Brain microvascular endothelial cell (primary cell): ENCODE data around the gene CBX8.
"Not testable (repeated sequence)": the region's sequence is repeated elsewhere in the genome, so short reads cannot be mapped to it uniquely, and the experiment has no call there.

Experiments
- DNase-seq: peaks from one replicate; pipeline ENCODE4 v3.0.0-alpha.2; 2020
- H3K27ac ChIP-seq: fragments of 250-450 bp; sonication (Bioruptor Pico); 2 replicates; pipeline ENCODE4 v1.5.1; 2020; ENCODE audit warnings: mild to moderate bottlenecking, moderate library complexity
- H3K27me3 ChIP-seq: fragments of 250-450 bp; sonication (Bioruptor Pico); replicated peaks from 2 replicates; pipeline ENCODE4 v1.5.1; 2020; ENCODE audit warnings: mild to moderate bottlenecking
- H3K36me3 ChIP-seq: fragments of 250-450 bp; sonication (Bioruptor Pico); replicated peaks from 2 replicates; pipeline ENCODE4 v1.5.1; 2020; ENCODE audit warnings: mild to moderate bottlenecking
- H3K4me3 ChIP-seq: 2 replicates; pipeline ENCODE4 v1.5.1; 2011; ENCODE audit warnings: low read depth, mild to moderate bottlenecking, control low read depth, low read length, moderate library complexity
- in situ Hi-C: cut with HindIII; loops from 2 replicates; pipeline ENCODE4 v1.10.0; 2017; ENCODE audit warnings: low sequenced_read_pairs, low pct_ligation_motif_present
- TF ChIP-seq, protein P1 (sequence below): IDR thresholded peaks from 2 replicates; pipeline ENCODE4 v1.5.1; 2011; ENCODE audit warnings: low read depth, mild to moderate bottlenecking, moderate library complexity, low read length, control low read depth, inconsistent platforms; ENCODE audit errors: missing control alignments

CBX8 gene

DNA sequence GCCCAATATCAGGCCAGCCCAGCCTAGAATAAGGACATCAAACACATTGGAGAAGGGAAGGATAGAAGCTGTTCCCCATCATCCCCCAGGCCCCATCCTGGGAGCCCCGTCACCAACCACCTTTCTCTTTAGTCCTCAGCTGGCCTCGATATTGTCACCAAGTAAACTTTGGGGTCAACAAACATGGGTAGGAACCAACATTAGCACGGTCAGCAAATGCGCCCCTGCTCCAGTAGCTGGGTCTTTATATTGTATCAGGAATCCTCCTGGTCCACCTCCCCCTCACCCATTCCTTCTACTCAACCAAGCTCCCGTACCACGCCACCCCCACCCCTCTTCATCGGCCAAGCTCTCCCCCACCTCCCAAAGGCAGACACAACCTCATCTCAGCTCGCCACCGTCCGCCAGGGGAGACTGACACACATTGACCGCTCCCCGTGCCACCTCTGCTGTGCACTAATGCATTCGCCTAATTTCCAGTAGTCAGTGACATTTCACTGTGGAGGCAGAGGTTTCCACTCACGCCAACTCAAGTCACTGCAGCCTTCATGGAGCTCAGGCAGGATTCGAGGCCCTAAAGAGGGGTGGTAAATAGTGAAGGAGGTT is 39.6 kb downstream of the CBX8 start:
- in situ Hi-C loops = no loop called here
- Histone ChIP-seq H3K36me3 (no peaks in the 10 kb centered on the region), H3K27me3 (peaks cover 1% of the 10 kb centered on the region), H3K4me3 (no peak overlapping the region), H3K27ac (no peak overlapping the region)
- TF ChIP-seq, protein P1, sequence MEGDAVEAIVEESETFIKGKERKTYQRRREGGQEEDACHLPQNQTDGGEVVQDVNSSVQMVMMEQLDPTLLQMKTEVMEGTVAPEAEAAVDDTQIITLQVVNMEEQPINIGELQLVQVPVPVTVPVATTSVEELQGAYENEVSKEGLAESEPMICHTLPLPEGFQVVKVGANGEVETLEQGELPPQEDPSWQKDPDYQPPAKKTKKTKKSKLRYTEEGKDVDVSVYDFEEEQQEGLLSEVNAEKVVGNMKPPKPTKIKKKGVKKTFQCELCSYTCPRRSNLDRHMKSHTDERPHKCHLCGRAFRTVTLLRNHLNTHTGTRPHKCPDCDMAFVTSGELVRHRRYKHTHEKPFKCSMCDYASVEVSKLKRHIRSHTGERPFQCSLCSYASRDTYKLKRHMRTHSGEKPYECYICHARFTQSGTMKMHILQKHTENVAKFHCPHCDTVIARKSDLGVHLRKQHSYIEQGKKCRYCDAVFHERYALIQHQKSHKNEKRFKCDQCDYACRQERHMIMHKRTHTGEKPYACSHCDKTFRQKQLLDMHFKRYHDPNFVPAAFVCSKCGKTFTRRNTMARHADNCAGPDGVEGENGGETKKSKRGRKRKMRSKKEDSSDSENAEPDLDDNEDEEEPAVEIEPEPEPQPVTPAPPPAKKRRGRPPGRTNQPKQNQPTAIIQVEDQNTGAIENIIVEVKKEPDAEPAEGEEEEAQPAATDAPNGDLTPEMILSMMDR = no peak
- no peak for DNase-seq

DNA sequence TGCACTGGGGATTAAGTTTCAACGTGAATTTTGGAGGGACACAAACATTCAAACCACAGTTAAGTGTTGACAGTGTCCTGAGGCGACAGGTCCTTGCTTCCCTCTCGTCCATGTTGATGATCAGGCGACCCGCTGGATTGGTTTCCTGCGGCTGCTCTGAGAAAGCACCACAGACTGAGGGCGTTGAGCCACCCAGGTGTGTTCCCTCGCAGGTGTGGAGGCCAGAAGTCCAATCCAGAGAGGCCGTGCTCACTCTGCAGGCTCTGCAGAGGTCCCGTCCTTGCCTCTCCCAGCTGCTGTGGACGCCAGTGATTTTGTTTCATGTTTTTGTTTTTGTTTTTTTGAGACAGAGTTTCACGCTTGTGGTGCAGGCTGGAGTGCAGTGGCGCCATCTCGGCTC is 41.3 kb downstream of the CBX8 start:
- in situ Hi-C loops = no loop called here
- no peak overlapping the region for H3K4me3 ChIP-seq
- DNase-seq = no peak
- TF ChIP-seq, protein P1 = no peak
- peaks cover 6% of the 10 kb centered on the region for H3K27me3 ChIP-seq
- no peaks in the 10 kb centered on the region for H3K36me3 ChIP-seq
- no peak overlapping the region for H3K27ac ChIP-seq

DNA sequence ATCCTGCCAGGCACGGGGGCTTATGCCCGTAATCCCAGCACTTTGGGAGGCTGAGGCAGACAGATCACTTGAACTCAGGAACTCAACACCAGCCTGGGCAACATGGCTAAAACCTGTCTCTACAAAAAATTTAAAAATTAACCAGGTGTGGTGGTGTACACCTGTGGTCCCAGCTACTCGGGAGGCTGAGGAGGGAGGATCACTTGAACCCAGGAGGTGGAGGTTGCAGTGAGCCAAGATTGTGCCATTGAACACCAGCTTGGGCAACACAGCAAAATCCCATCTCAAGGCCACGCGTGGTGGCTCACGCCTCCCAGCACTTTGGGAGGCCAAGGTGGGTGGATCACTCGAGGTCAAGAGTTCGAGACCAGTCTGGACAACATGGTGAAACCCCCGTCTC is 42.0 kb downstream of the CBX8 start:
- in situ Hi-C loops = not testable (repeated sequence)

DNA sequence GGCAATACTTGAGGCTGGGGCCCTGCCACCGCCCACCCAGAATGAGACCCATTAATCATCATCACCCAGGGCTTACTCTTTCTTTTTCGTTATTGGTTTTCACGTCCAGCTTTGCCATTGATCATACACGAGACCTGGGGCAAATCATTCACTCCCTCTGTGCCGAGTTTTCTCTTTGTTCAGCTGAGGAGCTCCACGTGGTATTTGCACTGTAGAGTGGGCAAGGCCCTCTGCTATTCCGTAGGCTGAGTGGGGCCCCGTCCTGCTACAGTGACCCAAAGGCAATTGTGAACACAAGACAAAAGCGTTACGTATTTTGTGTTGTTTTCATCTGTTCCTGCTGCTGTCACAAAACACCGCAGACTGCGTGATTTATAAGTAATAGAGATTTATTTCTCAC is 42.5 kb downstream of the CBX8 start:
- DNase-seq = no peak
- Histone ChIP-seq H3K27me3 (peaks cover 6% of the 10 kb centered on the region), H3K27ac (no peak overlapping the region), H3K36me3 (no peaks in the 10 kb centered on the region), H3K4me3 (no peak overlapping the region)
- in situ Hi-C loops = no loop called here
- TF ChIP-seq, protein P1 = no peak

More for the DNA sequence above, 42.0 kb downstream of the CBX8 start:
- not testable (repeated sequence) for H3K4me3 ChIP-seq, H3K27me3 ChIP-seq, H3K27ac ChIP-seq, DNase-seq, H3K36me3 ChIP-seq

DNA sequence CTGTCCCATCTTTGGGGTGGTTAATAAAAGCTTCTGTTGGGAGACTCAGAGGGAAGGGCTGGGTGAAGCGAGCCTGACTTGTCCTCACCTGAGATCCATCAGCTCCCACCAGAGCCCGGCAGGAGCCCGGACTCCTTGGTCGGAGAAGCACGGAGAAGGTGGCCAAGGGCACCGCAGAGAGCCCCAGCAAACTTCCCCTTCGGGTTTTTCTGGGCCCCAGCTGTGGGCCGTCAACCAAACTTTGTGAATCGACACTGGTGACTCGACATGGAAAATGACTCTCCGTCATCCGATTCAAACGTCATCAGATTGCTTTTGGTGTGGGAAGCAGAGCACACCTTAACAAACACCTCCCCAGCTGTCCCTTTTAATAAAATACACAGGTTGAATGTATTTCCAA is 44.7 kb downstream of the CBX8 start:
- no peak for DNase-seq
- H3K27me3 ChIP-seq = peaks cover 22% of the 10 kb centered on the region
- in situ Hi-C loops = no loop called here
- TF ChIP-seq, protein P1 = no peak
- H3K4me3 ChIP-seq = no peak overlapping the region
- no peaks in the 10 kb centered on the region for H3K36me3 ChIP-seq
- no peak overlapping the region for H3K27ac ChIP-seq

DNA sequence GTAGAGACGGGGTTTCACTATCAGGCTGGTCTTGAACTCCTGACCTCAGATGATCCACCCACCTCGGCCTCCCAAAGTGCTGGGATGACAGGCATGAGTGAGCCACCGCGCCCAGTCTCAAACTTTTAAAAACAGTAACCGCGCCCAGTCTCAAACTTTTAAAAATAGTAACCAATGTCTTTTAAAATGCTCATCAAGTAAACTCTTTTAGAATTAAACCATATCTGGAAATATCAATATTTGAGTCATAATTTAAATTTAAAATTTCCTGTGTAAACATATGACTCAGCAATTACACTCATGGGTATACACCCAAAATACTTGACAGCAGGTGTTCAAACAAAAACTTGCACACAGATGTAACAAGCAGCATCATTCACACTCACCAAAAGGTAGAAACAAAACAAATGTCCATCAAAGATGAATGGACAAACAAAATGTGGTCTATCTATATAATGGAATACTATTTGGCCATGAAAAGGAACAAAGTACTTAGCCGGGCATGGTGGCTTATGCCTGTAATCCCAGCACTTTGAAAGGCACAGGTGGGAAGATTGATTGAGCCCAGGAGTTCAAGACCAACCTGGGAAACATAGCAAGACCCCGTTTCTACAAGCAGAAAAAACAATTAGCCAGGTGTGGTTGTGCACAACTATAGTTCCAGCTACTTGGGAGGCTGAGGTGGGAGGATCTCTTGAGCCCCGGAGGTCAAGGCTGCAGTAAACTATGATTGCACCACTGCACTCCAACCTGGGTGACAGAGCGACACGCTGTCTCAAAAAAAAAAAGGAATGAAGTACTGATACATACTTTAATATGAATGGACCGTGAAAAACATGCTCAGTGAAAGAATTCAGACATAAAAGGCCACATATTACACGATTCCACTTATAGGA is 46.0 kb downstream of the CBX8 start:
- no peak for DNase-seq
- no peak overlapping the region for H3K27ac ChIP-seq
- in situ Hi-C loops = no loop called here
- no peak overlapping the region for H3K4me3 ChIP-seq
- H3K27me3 ChIP-seq = peaks cover 31% of the 10 kb centered on the region
- H3K36me3 ChIP-seq = no peaks in the 10 kb centered on the region
- TF ChIP-seq, protein P1 = no peak
